Right lung (tissue), 10 donors: ENCODE data around the gene RESP18. TPM values are rescaled to one million over a fixed set of nuclear protein-coding genes. Genes with fewer than 3 reads are reported as not detected.

Experiments used
- DNase-seq, 2 donors: peaks; one replicate each; pipeline ENCODE4 v3.0.0-alpha.2; 2013
- long read RNA-seq, 8 donors: transcript quantifications; one replicate each; lab custom pipeline, GENCODE V29; 2026
- polyA plus RNA-seq, 5 donors: library from polyadenylated mRNA; unstranded; fragments of 120-200 nt; gene quantifications; one replicate each; pipeline versions ENCODE4 v1.2.1 to v1.2.3, GENCODE V29; 2013; ENCODE audit warnings: inconsistent platforms in 1 of 5, low replicate concordance in 1 of 5; ENCODE audit not compliant: insufficient read length in 5 of 5, insufficient read depth in 1 of 5

RESP18 gene
- not detected for polyA plus RNA-seq
- long read RNA-seq, donor 1: 0 reads
- long read RNA-seq, donor 2: 0 reads
- long read RNA-seq, donor 3: 0 reads
- long read RNA-seq, donor 4: 0 reads
- long read RNA-seq, donor 5: 0 reads
- long read RNA-seq, donor 6: 0 reads
- long read RNA-seq, donor 7: 0 reads
- long read RNA-seq, donor 8: 0 reads

DNA sequence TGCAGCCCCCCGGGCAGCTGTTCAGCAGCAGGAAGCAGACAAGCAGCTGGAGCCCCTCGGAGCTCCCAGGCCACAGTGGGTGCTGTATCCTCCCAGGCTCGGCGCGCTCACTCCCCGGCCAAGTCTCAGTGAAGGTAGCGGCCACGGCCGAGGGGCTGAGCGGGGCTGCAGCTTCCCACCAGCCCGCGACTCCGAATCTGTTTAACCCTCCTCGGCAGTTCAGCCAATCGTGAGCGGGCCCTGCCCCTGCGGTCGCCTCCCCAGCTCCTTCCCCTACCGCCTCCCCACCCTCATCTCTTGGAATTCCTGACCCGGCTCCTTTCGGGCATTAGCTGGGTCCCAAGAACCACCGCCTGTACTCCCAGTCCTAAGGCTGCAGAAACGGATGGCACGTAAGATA, at the start of gene RESP18:
RESP18 (minus strand) TSS at position 203 of the 400 bp plus-strand sequence.
- DNase-seq: no peak

DNA sequence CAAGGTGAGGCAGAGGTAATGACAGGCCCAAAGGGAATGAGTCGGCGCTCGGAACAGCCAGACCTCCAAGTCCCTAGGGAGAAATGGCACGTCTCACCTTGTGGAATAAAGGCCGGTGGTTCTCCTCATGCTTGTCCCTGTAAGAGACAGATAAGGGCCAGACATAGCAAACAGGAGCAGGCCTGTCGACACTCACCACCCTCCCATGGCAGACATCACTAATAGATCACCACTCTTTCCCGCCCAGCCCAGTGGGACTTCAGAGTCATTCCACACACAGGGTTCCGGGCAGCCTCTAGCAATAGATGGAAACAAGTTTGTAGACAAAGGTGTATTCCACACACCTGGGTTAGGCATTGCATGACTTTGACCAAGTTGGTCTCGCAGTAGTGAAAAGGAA, 48.9 kb upstream of the RESP18 start:
- DNase-seq: no peak

DNA sequence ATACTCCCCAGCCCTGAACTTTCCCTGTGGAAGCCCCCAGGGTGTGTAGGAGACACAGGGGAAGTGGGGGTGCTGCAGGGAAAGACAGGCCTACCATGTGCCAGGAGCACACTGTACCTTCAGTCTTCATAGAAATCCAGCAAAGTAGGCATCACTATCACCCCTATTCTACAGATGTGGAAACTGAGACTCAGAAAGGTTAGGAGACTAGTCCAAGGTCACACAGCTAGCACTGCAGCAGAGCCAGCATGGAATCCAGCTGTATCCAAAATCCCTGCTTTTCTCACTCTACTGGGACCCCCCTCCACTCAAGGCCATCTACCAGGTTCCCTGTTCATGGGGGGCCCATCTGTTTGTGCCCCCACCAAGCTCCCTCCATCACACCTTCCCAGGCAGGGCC, 48.4 kb upstream of the RESP18 start:
- DNase-seq: no peak

DNA sequence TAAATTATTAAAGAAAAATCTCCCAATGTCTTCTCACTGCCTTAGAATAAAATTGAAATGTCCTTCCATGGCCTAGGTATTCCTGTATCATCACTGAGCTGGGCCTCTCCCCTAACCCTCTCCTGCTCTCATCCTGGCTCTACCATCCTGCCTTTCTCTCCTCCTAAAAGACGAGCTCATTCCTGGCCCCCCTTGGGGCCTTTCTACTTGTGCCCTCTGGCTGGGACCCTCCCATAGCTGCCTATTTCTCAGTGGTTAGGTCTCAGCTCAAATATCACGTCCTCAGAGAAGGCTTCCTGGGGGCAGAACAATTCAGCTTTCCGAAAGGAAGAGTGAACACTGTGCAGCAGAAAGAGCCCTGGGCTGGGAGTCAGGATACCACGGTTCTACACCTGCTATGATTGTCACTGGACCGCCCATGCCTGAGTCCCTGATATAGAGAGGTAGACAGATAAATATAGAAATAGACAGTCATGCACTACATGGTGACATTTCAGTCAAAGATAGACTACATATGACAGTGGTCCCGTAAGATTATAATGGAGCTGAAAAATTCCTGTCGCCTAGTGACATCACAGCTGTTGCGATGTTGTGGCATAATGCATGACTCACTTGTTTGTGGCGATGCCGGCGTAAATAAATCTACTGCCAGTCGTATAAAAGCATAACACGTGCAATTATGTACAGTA, 45.8 kb upstream of the RESP18 start:
- no peak for DNase-seq

DNA sequence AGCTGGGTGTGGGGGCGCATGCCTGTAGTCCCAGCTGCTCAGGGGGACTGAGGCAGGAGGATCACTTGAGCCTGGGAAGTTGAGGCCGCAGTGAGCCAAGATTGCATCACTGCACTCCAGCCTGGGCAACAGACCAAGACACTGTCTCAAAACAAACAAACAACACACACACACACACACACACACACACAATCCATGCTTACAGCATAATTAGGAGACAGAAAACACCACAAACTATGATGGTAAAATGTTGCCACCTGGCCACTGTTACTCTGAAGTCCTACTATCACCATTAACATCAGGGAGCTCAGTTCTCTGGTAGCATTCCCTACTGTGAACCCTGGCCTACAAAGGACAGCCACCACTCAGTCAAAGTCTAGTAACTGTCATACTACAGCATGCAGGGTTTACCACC, 36.9 kb upstream of the RESP18 start:
- peak; percentile 73 to 82 for DNase-seq

DNA sequence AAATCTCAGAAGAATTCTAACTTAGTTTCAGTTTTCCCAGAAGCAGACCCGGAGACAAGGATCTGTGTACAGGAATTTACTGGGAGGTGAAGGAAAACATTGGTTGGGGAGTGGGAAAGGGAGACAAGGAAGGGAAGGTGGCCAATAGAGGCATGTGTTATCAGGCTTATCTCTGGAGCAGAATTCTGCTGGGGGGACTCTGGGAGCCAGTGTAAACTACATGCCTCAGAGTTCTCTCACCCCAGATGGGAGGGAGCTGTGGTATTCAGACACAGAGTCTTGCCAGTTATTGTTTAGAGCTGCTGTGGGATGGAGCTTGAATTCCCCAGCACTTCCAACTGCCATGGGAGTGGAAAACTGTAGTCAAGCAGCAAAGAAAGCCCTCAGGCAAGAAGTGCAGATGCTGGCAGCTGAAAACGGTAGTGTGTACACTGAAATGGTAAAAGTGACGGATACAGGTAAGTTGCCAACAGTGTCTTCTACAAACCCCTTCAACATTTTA, 36.2 kb upstream of the RESP18 start:
- DNase-seq: peak; percentile 54 to 60

DNA sequence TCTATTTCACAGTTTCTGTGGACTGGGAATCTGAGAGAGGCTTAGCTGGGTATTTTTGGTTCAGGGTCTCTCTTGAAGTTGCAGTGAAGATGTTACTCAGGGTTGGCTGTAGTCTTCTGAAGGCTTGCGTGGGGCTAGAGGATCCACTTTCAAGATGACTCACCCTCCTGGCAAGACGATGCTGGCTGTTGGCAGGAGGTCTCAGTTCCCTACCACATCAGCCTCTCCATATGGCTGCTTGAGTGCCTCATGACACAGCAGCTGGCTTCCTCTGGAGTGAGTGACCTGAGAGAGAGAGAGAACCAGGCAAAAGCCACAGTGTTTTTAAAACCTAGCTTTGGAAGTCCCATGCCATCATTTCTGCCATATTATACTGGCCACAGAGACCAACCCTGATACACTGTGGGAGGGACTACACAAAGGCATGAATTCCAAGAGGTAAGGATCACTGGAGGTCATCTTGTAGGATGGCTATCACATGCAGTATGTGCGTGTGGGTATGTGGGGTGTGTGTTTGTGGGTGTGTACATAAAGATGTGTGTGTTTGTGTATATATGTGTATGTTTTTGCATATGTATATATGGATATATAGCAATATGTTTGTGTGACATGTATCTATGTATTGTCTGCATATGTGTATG, 30.1 kb upstream of the RESP18 start:
- DNase-seq: no peak

DNA sequence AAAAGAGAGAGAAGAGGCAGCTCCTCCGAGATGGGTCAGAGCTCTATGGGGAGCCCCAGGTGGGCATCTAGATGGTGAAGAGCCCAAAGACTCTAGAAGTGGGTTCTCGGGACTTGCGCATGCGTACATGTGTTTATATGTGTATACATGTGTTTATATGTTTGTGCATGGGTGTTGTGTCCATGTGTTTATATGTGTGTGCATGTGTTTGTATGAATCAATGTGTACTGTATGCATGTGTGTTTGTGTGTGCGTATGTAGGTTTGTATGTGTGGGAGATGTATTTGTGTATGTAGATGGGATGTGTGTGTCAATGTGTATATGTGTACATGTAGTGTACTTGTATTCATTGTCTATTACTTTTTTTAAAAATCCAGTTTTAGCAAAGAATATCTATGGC, 29.5 kb upstream of the RESP18 start:
- DNase-seq: no peak

DNA sequence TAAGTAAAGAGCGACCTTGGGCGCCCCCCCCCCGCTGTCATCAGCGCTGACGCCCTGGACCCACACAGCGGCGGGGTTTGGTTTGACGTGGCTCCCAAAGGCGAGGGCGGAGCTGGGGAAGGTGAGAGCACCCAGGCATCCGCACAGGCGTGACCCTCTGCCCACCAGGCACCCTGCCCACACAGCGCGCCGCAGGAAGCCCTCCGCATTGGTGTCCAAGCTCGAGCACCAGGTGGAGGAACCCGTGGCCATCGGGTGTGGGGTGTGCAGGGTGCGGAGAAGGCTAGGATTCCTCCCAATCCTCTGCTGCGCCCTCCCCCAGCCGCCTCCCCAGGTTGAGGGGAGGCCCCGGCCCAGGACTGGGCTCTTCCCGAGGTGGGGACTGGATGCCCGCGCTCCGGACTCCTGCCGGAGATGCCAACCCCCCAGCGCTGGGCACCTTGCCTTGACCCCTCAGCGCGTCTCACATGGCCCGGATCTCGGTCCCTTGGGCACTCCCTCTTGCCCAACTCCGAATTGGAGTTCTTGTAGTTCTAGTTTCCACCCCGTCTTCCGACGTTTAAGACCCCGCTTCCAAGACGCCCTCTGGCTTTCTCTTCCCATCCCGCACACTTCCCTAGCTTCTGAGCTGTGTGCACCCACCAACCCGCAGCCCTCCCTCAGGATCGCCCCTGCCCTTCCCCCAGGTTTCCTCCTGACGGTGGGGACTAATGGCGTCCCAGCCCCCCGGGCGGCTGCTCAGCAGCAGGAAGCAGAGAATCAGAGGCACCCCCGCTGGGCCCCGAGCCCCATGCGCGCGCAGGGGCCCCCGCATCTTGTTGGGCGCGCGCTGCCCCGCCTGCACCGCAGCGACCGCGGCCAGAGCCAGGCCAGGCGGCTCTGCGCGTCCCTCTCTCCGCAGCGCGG, 25.9 kb upstream of the RESP18 start:
- DNase-seq: no peak

DNA sequence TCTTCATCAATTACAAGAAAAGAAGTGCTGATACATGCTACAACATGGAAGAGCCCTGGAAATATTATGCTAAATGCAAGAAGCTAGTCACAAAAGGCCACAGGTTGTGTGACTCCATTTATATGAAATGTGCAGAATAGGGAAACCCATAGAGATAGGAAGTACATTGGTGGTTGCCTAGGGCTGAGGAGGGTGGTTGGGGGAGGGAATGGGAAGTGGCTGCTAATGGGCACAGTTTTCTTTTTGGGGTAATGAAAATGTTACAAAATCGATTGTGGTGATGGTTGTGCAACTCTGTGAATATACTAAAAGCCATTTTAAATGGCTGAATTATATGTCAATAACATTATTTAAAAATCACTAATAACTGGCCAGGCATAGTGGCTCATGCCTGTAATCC, 24.3 kb upstream of the RESP18 start:
- no peak for DNase-seq

DNA sequence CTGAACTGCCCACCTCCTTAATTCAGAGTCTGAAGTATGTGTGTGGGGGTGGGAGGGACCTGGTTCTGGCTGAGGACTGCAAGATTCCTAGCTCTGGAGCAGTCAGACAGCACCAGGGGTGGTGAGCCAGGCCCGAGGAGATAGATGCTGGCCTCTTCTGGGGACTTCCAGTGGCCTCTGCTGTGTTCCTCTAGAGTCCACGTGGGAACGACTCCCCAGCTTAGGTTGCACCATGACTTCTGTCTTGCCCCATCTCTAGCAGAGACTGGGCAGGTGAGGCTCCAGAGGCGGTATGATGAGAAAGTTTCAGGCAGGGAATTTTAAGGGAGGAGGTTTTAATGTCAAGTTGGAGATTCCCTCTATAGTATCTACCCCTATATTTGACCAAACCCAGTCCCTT, 22.0 kb upstream of the RESP18 start:
- no peak for DNase-seq

DNA sequence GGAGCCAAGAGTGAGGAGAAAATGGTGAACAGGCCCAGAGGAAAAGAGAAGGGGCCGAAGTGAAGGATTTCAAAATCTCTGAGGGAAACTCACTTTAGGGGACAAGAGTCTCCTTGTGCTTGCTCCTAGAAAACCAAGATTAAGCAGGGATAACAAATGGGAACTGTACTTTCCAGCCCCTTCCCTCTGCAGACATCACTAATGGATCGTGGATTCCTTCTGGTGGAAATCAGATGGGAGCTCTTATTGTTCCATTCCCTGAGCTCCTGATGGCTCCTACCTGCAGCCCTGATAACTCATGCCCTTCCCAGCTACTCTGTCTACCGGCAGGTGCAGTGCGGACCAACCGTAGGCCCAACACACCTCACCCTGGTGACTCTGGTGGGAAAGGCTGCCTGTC, 20.6 kb upstream of the RESP18 start:
- no peak for DNase-seq

DNA sequence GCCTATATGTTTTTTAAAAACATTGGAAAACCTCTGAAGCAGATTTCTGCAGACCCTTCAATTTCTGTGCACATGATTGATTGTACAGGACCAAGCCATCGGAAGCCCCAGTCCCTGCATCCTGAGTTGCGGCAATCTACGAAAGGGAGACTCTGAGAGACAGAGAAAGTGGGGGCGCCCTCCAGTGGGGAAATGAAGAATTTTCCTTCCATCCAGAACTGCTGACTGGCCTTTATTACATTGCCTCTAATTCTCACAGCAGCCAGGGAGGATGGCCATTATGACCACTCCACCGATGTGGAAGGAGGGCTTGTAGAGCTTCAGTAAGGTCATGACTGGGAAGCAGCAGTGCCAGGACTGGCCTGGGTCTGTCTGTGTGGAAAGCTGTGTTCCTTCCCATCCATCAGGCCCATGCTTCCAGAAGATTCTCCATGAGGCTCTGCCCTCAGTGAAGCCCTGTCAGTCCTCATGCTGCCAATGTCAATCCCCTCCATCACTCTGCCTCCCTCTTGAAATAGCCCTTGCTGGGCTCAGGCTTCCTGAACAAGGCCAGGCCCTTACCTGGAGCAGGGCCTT, 20.0 kb upstream of the RESP18 start:
- DNase-seq: no peak

DNA sequence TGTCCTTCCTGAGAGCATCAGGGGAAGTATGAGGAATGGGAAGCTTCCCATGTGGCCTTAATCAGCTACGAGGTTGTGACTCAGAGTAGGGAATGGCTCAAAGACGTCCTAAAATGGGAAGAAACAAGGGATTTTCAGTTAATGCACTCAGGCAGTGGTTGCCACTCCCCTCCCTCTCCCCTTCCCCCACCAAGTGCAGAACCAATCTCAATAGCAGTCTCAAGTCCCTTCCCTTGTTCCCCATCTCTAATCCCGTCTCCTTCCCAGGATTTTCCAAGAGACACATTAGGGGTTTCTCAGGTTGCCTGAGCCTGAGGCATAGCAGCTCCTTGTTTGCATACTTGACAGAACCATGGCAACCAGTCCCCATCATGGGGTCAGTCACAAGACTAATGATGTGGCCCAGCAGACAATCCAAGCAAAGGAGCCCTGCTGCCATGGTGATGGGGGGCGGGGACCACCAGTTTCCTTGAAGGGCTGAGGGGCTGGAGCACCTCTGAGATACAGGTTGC, 18.2 kb upstream of the RESP18 start:
- DNase-seq: no peak

DNA sequence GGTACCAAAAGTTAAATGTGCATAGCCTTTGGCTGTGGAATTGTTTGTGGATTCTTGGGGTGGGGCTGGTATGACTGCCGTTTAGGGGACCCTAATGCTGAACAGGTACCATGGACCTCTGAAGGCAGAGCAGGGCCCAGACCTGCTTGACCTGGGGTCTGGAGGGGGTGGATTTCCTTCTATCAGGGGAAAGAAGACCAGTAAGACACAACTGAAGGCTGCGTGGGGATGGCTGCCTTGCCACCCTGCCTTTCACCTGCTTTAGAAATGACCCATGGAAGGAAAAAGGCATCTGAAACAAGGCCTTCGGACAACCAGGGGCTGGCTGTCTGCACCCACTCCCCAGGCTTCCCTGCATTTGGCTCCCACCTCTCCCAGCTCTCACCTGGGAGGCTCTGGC, 17.7 kb upstream of the RESP18 start:
- DNase-seq: no peak

DNA sequence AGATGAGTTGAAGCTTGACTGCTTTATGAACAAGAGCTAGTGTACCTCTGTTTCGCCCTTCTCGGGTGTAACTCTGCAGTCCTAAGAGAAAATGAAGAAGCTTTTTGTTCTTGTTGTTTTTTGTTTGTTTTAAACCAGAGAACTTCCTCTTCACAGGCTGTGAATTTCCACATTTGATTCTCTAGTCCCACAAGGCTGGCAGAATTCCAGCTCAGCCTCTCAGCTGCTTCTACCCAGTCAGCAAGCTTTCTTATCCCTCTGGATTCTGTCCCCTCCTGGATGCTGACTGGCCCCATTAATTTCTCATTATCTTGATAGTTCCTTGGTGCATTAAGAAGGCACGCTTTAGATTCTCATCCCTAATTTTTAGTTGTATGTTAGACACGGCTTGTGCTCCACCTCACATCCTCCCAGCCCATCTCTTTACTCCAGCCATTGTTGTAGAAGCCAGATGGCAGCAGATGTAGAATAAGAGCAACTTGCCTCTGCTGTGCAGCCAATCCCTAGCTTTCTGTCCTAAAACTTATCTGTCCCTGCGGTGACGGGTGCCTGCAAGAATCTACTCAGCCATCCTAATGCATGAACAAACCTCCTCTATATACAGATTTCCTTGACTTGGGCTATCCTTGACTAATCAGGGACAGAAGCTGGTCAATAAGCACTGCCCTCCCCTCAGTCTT, 12.3 kb upstream of the RESP18 start:
- DNase-seq: peak; percentile 71 to 76

DNA sequence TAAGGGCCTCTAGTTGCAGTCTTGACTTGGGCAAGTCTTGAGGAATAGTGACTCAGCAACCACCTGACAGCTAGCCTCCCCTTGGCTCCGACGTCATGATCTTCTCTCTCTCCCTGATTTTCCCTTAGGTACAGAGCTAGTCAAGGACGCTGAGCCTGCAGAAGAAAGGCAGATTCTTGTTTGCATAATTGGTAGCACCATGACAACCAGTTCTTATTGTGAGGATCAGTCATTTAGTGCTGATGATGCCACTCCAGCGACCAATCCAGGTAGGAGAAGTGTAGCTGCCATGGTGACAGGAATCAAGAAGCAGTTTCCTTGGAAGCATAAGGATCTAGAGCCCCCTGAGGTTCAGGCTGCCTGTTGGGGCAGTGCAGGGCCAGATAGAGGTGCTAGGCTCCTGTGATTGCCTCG, 2.8 kb upstream of the RESP18 start:
- no peak for DNase-seq

DNA sequence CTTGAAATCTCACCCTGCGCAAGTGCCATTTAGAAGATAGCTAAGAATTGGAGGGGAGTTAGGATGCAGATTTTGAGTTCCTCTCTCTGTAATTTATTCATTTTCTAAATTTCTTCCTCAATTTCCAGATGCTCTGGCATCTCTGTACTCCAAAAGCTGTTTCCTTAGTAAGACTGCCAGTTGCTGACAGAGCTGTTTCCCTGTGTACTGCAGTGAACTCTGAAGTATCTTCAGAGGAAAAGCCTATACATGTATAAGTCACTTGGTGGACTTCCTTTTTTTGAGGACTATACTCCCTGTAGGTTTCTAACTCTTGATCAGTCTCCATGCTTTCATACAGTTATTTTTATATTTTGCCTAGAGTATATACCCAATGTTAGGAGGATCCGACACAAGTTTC, 1.5 kb upstream of the RESP18 start:
- DNase-seq: no peak

DNA sequence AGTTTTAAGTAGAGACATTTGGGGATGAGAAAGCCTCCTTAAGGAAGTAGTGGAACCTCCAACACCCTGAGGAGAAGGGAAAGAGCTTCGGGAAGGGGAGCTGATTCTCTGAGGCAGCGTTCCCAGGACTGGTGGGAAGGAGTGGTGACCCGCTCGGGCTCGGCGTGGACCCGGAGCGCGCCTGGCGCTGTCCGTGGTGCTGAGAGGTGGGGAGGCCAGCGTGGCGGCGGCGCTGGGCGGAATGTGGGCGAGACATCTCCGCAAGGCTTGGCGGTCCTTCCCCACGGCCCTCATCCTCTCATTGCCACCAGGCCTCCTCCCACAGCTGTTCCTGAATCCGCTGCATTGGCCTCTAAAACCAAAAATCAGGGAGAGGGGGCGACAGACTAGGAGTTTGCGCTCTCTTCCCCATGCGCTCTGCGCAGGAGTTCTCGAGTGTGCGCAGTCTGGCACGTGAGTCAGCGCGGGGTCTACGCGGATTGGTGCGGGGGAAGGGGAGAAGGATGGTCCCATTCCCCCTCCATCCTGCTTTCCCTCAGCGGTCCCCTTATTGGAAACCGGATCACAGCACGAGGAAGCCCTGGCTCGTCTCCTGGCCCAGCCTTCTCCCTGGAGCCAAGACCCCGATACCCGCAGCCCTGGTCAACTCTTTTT, 857 bp downstream of the RESP18 start:
- peak; percentile 43 to 48 for DNase-seq

DNA sequence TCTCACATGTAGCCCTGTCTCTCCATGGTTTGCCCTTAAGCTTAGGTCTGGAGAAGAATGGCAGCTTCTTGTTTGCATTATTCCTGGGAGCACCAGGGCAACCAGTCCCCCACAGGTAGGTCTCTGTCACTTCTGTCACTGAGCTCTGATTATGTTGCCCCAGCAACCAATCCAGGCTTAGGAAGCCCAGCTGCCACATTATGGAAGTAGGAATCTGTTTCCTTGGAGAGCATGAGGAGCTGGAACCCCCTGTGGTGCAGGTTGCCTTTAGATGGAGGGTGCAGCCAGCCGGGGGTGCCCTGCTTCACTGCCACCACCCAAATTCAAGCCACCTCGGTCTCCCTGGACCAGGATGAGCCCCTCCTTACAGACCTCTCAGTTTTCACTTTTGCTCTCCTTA, 4.8 kb downstream of the RESP18 start:
- DNase-seq: no peak
